Endodermal cell (in vitro differentiated cells): ENCODE results near the gene CES2. TPM values are rescaled to one million over a fixed set of nuclear protein-coding genes. Genes with fewer than 3 reads are reported as not detected.

ENCODE experiments used
- DNase-seq: peaks from one replicate; pipeline ENCODE4 v3.0.0-alpha.2; 2017
- H3K27ac ChIP-seq: 2 replicates; pipeline ENCODE4 v1.5.1; 2013; ENCODE audit warnings: mild to moderate bottlenecking, low read depth, low read length, moderate library complexity
- H3K27me3 ChIP-seq: 2 replicates; pipeline ENCODE4 v1.6.1; 2013; ENCODE audit warnings: mild to moderate bottlenecking, low read length, moderate library complexity; ENCODE audit not compliant: insufficient read depth, control insufficient read depth, poor library complexity, severe bottlenecking
- H3K36me3 ChIP-seq: 2 replicates; pipeline ENCODE4 v1.7.0; 2013; ENCODE audit warnings: mild to moderate bottlenecking, low read length, moderate library complexity; ENCODE audit not compliant: control insufficient read depth, insufficient read depth
- H3K4me1 ChIP-seq: one replicate; pipeline ENCODE4 v1.7.0; 2013; ENCODE audit warnings: low read length; ENCODE audit not compliant: control insufficient read depth, insufficient read depth
- H3K4me3 ChIP-seq: 2 replicates; pipeline ENCODE4 v1.5.1; 2013; ENCODE audit warnings: mild to moderate bottlenecking, low read length, moderate library complexity
- H3K9ac ChIP-seq: 2 replicates; pipeline ENCODE4 v1.6.1; 2013; ENCODE audit warnings: mild to moderate bottlenecking, low read length, moderate library complexity; ENCODE audit not compliant: poor library complexity, severe bottlenecking; ENCODE audit errors: extremely low read depth
- H3K9me3 ChIP-seq: 2 replicates; pipeline ENCODE4 v1.6.1; 2013; ENCODE audit warnings: mild to moderate bottlenecking, low read length, moderate library complexity; ENCODE audit not compliant: control insufficient read depth
- H3K27ac Mint-ChIP-seq: 2 replicates; pipeline ENCODE4 v1.8.0; 2020; ENCODE audit warnings: mixed read lengths
- H3K27me3 Mint-ChIP-seq: 2 replicates; pipeline ENCODE4 v1.8.0; 2021; ENCODE audit warnings: mild to moderate bottlenecking, mixed read lengths; ENCODE audit not compliant: insufficient read depth
- H3K36me3 Mint-ChIP-seq: 2 replicates; pipeline ENCODE4 v1.8.0; 2020; ENCODE audit warnings: low read depth, mixed read lengths
- H3K4me1 Mint-ChIP-seq: 2 replicates; pipeline ENCODE4 v1.8.0; 2020; ENCODE audit warnings: mixed read lengths
- H3K4me3 Mint-ChIP-seq: 2 replicates; pipeline ENCODE4 v1.8.0; 2020; ENCODE audit warnings: mild to moderate bottlenecking, moderate library complexity, mixed read lengths
- H3K9me3 Mint-ChIP-seq: 2 replicates; pipeline ENCODE4 v1.8.0; 2020; ENCODE audit warnings: mild to moderate bottlenecking, mixed read lengths
- WGBS, 2 experiments: methylation state at CpG; one replicate each; pipeline versions ENCODE4 v1.1.5 to v1.1.7; 2013; ENCODE audit warnings: missing lambda C conversion rate in 2 of 2, mixed read lengths in 1 of 2; ENCODE audit not compliant: insufficient coverage in 1 of 2, insufficient read length in 1 of 2; 5-methylcytosine and 5-hydroxymethylcytosine counted together
- total RNA-seq, 2 donors: library from RNA; stranded (reverse); fragmentation: NEBNext Ultra II Directional in 1 of 2; extraction: Animal tissue kit (Norgen Biotek cat#: 25700) in 1 of 2; gene quantifications; 2 replicates in 1 of 2; 3 replicates in 1 of 2; pipeline ENCODE4 v1.2.1, GENCODE V29; 2021
- TF ChIP-seq, protein P1 (sequence below): fragments of 200-600 bp; sonication (generic); conservative IDR thresholded peaks from 2 replicates; pipeline ENCODE4 v1.5.0; 2021; ENCODE audit warnings: antibody characterized with exemption, mild to moderate bottlenecking

The CES2 gene
- total RNA-seq, 2 donors from 2014 or later: 28.7 to 36.8 TPM

DNA sequence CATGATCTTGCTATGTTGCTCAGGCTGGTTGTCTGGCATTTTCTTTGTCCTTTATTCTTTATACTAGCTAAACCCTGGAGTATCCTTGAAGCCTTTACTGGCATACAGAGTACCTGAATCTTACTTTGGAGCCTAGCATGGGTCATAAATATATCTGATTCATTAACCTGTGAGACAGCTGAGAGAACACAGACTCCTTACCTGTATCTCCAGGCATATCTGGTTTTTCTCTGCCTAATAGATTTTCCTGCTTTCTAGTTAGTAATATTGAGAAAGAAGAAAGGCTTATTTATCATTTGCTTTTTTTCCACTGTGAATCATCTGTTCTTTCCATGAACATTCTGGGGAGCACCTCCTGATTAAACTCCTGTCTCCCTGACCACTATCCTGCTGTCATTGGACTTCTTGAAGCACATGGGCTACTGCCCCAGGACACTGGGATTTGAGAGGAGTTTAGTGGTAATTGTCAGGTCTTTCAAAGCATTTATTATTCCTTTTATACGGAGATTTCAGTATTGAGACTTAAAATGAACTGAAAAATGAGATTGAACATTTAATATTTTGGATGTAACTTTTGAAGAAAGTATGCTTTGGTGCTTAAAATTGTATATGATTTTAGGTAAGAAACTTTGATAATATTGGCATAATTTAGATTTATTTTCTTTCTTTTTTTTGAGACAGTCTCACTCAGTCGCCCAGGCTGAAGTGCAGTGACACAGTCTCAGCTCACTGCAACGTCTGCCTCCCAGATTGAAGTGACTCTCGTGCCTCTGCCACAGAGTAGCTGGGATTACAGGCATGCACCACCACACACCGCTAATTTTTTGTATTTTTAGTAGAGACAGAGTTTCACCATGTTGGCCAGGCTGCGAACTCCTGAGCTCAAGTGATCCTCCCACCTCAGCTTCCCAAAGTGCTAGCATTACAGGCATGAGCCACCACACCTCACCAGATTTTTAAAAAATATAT lies 46.4 kb upstream of the CES2 start:
- TF ChIP-seq, protein P1, sequence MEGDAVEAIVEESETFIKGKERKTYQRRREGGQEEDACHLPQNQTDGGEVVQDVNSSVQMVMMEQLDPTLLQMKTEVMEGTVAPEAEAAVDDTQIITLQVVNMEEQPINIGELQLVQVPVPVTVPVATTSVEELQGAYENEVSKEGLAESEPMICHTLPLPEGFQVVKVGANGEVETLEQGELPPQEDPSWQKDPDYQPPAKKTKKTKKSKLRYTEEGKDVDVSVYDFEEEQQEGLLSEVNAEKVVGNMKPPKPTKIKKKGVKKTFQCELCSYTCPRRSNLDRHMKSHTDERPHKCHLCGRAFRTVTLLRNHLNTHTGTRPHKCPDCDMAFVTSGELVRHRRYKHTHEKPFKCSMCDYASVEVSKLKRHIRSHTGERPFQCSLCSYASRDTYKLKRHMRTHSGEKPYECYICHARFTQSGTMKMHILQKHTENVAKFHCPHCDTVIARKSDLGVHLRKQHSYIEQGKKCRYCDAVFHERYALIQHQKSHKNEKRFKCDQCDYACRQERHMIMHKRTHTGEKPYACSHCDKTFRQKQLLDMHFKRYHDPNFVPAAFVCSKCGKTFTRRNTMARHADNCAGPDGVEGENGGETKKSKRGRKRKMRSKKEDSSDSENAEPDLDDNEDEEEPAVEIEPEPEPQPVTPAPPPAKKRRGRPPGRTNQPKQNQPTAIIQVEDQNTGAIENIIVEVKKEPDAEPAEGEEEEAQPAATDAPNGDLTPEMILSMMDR: no peak

DNA sequence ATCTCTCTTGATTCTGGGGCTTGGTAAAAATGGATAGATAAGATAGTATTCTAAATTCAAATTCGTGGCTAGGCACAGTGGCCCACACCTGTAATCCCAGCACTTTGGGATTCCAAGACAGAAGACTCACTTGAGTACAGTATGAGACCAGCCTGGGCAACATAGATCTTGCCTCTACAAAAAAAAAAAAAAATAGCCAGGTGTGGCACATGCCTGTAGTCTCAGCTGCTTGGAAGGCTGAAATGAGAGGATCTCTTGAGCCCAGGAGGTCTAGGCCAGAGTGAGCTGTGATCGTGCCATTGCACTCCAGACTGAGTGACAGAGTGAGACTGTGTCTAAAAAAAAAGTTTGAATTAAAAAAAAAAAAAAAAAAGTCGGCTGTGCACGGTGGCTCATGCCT lies 45.7 kb upstream of the CES2 start:
- Mint-ChIP-seq H3K4me1 (peaks cover 22% of the 10 kb centered on the region), H3K27me3 (no peaks in the 10 kb centered on the region), H3K27ac (no peak overlapping the region), H3K4me3 (no peak overlapping the region), H3K9me3 (no peaks in the 10 kb centered on the region), H3K36me3 (peaks cover 23% of the 10 kb centered on the region)
- no peak overlapping the region for H3K4me3 ChIP-seq
- H3K36me3 ChIP-seq: peaks cover 18% of the 10 kb centered on the region
- H3K27ac ChIP-seq: no peak overlapping the region
- no peaks in the 10 kb centered on the region for H3K9me3 ChIP-seq
- TF ChIP-seq, protein P1: no peak
- peaks cover 11% of the 10 kb centered on the region for H3K4me1 ChIP-seq
- 89 to 100% methylated on average over 1 to 3 of the region's 4 CpGs for WGBS, 2 experiments
- H3K9ac ChIP-seq: no peak overlapping the region
- no peaks in the 10 kb centered on the region for H3K27me3 ChIP-seq
- DNase-seq: no peak

More for the DNA sequence above, 46.4 kb upstream of the CES2 start:
- 91 to 94% methylated on average over 5 to 6 of the region's 6 CpGs for WGBS, 2 experiments
- peaks cover 11% of the 10 kb centered on the region for H3K4me1 ChIP-seq
- H3K9ac ChIP-seq: no peak overlapping the region
- no peak overlapping the region for H3K27ac ChIP-seq
- no peaks in the 10 kb centered on the region for H3K9me3 Mint-ChIP-seq
- no peak for DNase-seq
- H3K27ac Mint-ChIP-seq: no peak overlapping the region
- peaks cover 22% of the 10 kb centered on the region for H3K4me1 Mint-ChIP-seq
- no peaks in the 10 kb centered on the region for H3K27me3 ChIP-seq
- H3K36me3 Mint-ChIP-seq: peaks cover 28% of the 10 kb centered on the region
- no peak overlapping the region for H3K4me3 Mint-ChIP-seq
- H3K9me3 ChIP-seq: no peaks in the 10 kb centered on the region
- H3K27me3 Mint-ChIP-seq: no peaks in the 10 kb centered on the region
- H3K4me3 ChIP-seq: no peak overlapping the region
- peaks cover 25% of the 10 kb centered on the region for H3K36me3 ChIP-seq

DNA sequence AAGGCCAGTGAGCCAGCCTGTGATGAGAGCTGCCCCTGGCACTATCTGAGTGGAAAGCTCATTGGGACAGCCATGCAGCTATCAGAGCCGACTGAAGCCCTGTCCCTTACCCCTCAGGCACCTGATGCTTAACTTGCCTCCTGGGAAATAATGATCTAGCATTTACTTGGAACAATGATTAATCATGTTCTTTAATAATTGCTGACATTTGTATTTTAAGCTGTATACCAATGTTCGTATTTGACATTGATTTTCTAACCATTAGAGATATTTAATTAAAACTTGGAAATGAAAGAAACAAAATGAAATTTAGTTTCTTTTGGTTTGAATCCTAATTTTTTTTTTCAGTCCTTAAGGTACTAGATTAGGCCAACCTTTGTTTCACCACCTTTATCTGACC lies 44.5 kb upstream of the CES2 start:
- Histone ChIP-seq H3K9ac (no peak overlapping the region), H3K27ac (no peak overlapping the region), H3K4me1 (peaks cover 8% of the 10 kb centered on the region), H3K9me3 (no peaks in the 10 kb centered on the region), H3K27me3 (no peaks in the 10 kb centered on the region), H3K4me3 (no peak overlapping the region), H3K36me3 (peaks cover 8% of the 10 kb centered on the region)
- Mint-ChIP-seq H3K27me3 (no peaks in the 10 kb centered on the region), H3K9me3 (no peaks in the 10 kb centered on the region), H3K36me3 (peaks cover 11% of the 10 kb centered on the region), H3K4me1 (peaks cover 18% of the 10 kb centered on the region), H3K4me3 (no peak overlapping the region), H3K27ac (no peak overlapping the region)
- TF ChIP-seq, protein P1: no peak
- no peak for DNase-seq
- WGBS, 2 experiments: 91% methylated on average over 2 of the region's 2 CpGs; no CpG with 5 or more reads in 1 of the 2 experiments
